Tibial artery (tissue), 4 donors: ENCODE data around the gene TBX6.
"Not testable (repeated sequence)": the region's sequence is repeated elsewhere in the genome, so short reads cannot be mapped to it uniquely, and the experiment has no call there.

Source experiments
- DNase-seq, 2 donors: peaks; one replicate each; pipeline ENCODE4 v3.0.0-alpha.2; 2019
- H3K27ac ChIP-seq, 2 donors: fragments of 200-600 bp; sonication (generic) in 1 of 2; 1 replicate in 1 of 2; 2 replicates in 1 of 2; pipeline ENCODE4 v1.5.1; 2018 to 2019; ENCODE audit warnings: mild to moderate bottlenecking in 1 of 2
- H3K27me3 ChIP-seq, 2 donors: fragments of 200-600 bp; sonication (generic) in 1 of 2; one replicate each; pipeline versions ENCODE4 v1.5.1 to v1.6.0; 2016 to 2019
- H3K36me3 ChIP-seq, 3 donors: fragments of 200-600 bp; sonication (generic) in 2 of 3; one replicate each; pipeline ENCODE4 v1.5.1; 2016 to 2019; ENCODE audit warnings: mild to moderate bottlenecking in 2 of 3
- H3K4me1 ChIP-seq, 4 donors: fragments of 200-600 bp; sonication (generic) in 2 of 4; 1 replicate in 3 of 4; 2 replicates in 1 of 4; pipeline ENCODE4 v1.5.1; 2016 to 2019
- H3K4me3 ChIP-seq, 2 donors: fragments of 200-600 bp; sonication (generic) in 1 of 2; 1 replicate in 1 of 2; 2 replicates in 1 of 2; pipeline ENCODE4 v1.5.1; 2018 to 2019; ENCODE audit warnings: mild to moderate bottlenecking in 2 of 2
- H3K9me3 ChIP-seq, 3 donors: fragments of 200-600 bp; sonication (generic) in 1 of 3; one replicate each; pipeline ENCODE4 v1.5.1; 2016 to 2019
- CTCF ChIP-seq, 2 experiments: fragments of 200-600 bp in 1 of 2; fragments of 450-650 bp in 1 of 2; IDR thresholded peaks; one replicate each; pipeline ENCODE4 v1.5.1; 2017 to 2019; ENCODE audit warnings: antibody characterized with exemption in 2 of 2, mild to moderate bottlenecking in 1 of 2, moderate library complexity in 1 of 2
- intact Hi-C: fragments of 100-400 bp; cut with DNase I; formaldehyde crosslinking; loops from one replicate; pipeline ENCODE4 v1.15.0; 2023; ENCODE audit warnings: low total_unique reads

Gene TBX6

GRCh38 chr16:30120340-30121105, 28.8 kb upstream of the TBX6 start:
- no peak for TF ChIP-seq CTCF (IDR thresholded peaks at IDR 0.05)
- Histone ChIP-seq H3K4me3 (no peak overlapping the region), H3K27me3 (no peaks in the 10 kb centered on the region), H3K4me1 (peaks cover 0 to 31% (median 16%) of the 10 kb centered on the region in 4 donors), H3K36me3 (peaks cover 46 to 64% (median 50%) of the 10 kb centered on the region in 3 donors), H3K9me3 (no peaks in the 10 kb centered on the region), H3K27ac (peak overlapping the region in 1 of 2 donors; percentile 97)
- intact Hi-C loops: no loop called here
- no peak for DNase-seq

- Histone ChIP-seq H3K4me1 (peaks cover 0 to 26% (median 16%) of the 10 kb centered on the region in 4 donors), H3K9me3 (no peaks in the 10 kb centered on the region), H3K36me3 (peaks cover 53 to 75% (median 61%) of the 10 kb centered on the region in 3 donors), H3K27me3 (no peaks in the 10 kb centered on the region), H3K4me3 (no peak overlapping the region), H3K27ac (no peak overlapping the region)
- no peak for DNase-seq
- intact Hi-C loops: no loop called here
- TF ChIP-seq CTCF (IDR thresholded peaks at IDR 0.05): no peak
Observed at GRCh38 chr16:30119428-30119827, 27.7 kb upstream of the TBX6 start.

DNA sequence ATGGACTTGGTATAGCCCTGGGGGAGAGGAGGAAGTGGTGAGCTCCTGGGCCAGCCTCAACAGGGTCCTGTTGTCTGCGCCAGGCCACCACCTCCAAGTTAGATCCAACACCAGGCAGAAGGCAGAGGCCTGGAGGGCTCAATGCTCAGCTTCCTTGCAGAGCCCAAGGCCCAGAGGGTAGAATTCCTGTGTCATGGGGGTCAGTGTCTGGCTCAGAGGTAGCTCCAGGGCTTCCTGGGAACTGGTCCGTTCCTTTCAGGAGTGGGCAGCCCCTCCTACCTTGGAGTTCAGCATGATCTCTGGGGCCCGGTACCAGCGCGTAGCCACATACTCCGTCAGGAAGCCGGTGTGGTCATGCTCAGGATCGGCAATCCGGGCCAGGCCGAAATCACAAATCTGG, 26.0 kb upstream of the TBX6 start:
- peaks cover 62 to 92% (median 74%) of the 10 kb centered on the region in 3 donors for H3K36me3 ChIP-seq
- peaks cover 0 to 19% (median 9%) of the 10 kb centered on the region in 4 donors for H3K4me1 ChIP-seq
- H3K9me3 ChIP-seq: no peaks in the 10 kb centered on the region
- no peaks in the 10 kb centered on the region for H3K27me3 ChIP-seq
- no peak overlapping the region for H3K4me3 ChIP-seq
- intact Hi-C loops: no loop called here
- no peak for DNase-seq
- no peak for TF ChIP-seq CTCF (IDR thresholded peaks at IDR 0.05)
- H3K27ac ChIP-seq: no peak overlapping the region

GRCh38 chr16:30116291-30117207, 24.8 kb upstream of the TBX6 start:
- Histone ChIP-seq H3K9me3 (no peaks in the 10 kb centered on the region), H3K4me3 (no peak overlapping the region), H3K4me1 (peaks cover 0 to 10% (median 4%) of the 10 kb centered on the region in 4 donors), H3K27ac (no peak overlapping the region), H3K27me3 (no peaks in the 10 kb centered on the region), H3K36me3 (peaks cover 69 to 100% (median 84%) of the 10 kb centered on the region in 3 donors)
- DNase-seq: no peak
- intact Hi-C loops: no loop called here
- TF ChIP-seq CTCF (IDR thresholded peaks at IDR 0.05): no peak

DNA sequence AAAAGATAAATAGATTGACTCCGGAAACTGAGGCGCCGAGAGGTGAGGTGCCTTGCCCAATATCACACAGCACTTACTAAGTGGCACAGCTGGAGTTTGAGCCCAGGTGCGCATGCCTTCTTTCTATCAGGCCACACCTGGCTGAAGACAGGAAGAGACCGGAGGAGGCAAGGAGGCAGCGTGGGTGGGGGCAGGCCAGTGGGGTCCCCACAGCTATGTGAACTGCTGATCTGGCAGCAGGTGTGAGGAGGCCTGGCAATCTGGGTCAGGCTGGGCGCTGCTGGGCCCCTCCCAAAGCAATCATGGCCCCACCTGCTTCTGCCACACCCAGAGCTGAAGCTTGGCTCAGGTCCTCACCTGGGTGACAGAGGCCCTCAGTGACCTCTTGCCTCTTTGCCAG, 23.5 kb upstream of the TBX6 start:
- H3K4me1 ChIP-seq: peaks cover 0 to 7% (median 0%) of the 10 kb centered on the region in 4 donors
- peaks cover 73 to 100% (median 94%) of the 10 kb centered on the region in 3 donors for H3K36me3 ChIP-seq
- intact Hi-C loops: no loop called here
- H3K27me3 ChIP-seq: no peaks in the 10 kb centered on the region
- DNase-seq: no peak
- no peak overlapping the region for H3K4me3 ChIP-seq
- TF ChIP-seq CTCF (IDR thresholded peaks at IDR 0.05): no peak
- no peak overlapping the region for H3K27ac ChIP-seq
- no peaks in the 10 kb centered on the region for H3K9me3 ChIP-seq

DNA sequence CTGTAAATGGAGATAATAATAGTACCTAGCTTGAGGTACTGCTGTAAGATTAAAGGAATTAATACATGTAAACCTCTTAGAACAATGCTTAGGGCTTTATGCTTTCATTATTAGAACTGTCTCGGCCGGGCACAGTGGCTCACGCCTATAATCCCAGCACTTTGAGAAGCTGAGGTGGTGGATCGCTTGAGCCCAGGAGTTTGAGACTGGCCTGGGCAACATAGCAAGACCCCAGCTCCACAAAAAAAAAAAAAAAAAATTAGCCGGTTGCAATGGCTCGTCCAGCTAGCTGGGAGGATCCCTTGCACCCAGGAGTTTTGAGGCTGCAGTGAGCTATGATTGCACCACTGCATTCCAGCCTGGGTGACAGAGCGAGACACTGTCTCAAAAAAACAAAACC, 23.1 kb upstream of the TBX6 start:
- H3K27me3 ChIP-seq, H3K4me3 ChIP-seq, H3K9me3 ChIP-seq, intact Hi-C loops, H3K4me1 ChIP-seq, H3K27ac ChIP-seq, DNase-seq: not testable (repeated sequence)
- H3K36me3 ChIP-seq: peaks cover 74 to 100% (median 94%) of the 10 kb centered on the region in 3 donors
